CD14-positive monocyte (primary cell): Measurements from ENCODE around the gene WDR5. TPM values are rescaled to one million over a fixed set of nuclear protein-coding genes. Genes with fewer than 3 reads are reported as not detected.

Experiments used
- DNase-seq, 3 donors: peaks; one replicate each; pipeline ENCODE4 v3.0.0-alpha.2; 2011 to 2022
- H2AFZ ChIP-seq: 2 replicates; pipeline ENCODE4 v1.6.0; 2012; ENCODE audit warnings: mild to moderate bottlenecking, low read depth, low read length, inconsistent platforms; ENCODE audit not compliant: insufficient read depth, poor library complexity, severe bottlenecking
- H3K27ac ChIP-seq, 2 donors: 1 replicate in 1 of 2; 2 replicates in 1 of 2; pipeline ENCODE4 v1.5.1; 2012 to 2013; ENCODE audit warnings: low read length in 2 of 2, control low read depth in 1 of 2, inconsistent platforms in 1 of 2, low read depth in 1 of 2, mild to moderate bottlenecking in 1 of 2
- H3K27me3 ChIP-seq, 2 donors: one replicate each; pipeline versions ENCODE4 v1.6.0 to v1.6.1; 2011 to 2013; ENCODE audit warnings: low read length in 2 of 2; ENCODE audit not compliant: control insufficient read depth in 2 of 2, insufficient read depth in 2 of 2
- H3K36me3 ChIP-seq, 2 donors: replicated peaks in 1 of 2; 1 replicate in 1 of 2; 2 replicates in 1 of 2; pipeline versions ENCODE4 v1.5.1 to v1.6.1; 2012 to 2013; ENCODE audit warnings: low read length in 2 of 2, control low read depth in 1 of 2, inconsistent platforms in 1 of 2, mild to moderate bottlenecking in 1 of 2; ENCODE audit not compliant: insufficient read depth in 2 of 2, control insufficient read depth in 1 of 2
- H3K4me1 ChIP-seq, 2 donors: 1 replicate in 1 of 2; 2 replicates in 1 of 2; pipeline versions ENCODE4 v1.5.1 to v1.6.1; 2012 to 2013; ENCODE audit warnings: low read length in 2 of 2, control low read depth in 1 of 2, inconsistent platforms in 1 of 2, mild to moderate bottlenecking in 1 of 2, moderate library complexity in 1 of 2; ENCODE audit not compliant: insufficient read depth in 2 of 2, control insufficient read depth in 1 of 2
- H3K4me2 ChIP-seq: replicated peaks from 2 replicates; pipeline ENCODE3; 2012; ENCODE audit warnings: low read length, moderate library complexity, mild to moderate bottlenecking; ENCODE audit not compliant: poor library complexity, severe bottlenecking; ENCODE audit errors: extremely low read depth
- H3K4me3 ChIP-seq, 3 experiments: fragments of 200-600 bp in 1 of 3; sonication (generic) in 1 of 3; replicated peaks in 1 of 3; 1 replicate in 2 of 3; 2 replicates in 1 of 3; pipeline ENCODE4 v1.5.1; 2011 to 2013; ENCODE audit warnings: low read length in 3 of 3, mild to moderate bottlenecking in 3 of 3, control low read depth in 2 of 3, low read depth in 2 of 3, inconsistent platforms in 1 of 3, moderate library complexity in 1 of 3
- H3K79me2 ChIP-seq: 2 replicates; pipeline ENCODE4 v1.6.0; 2012; ENCODE audit warnings: mild to moderate bottlenecking, control low read depth, inconsistent platforms, low read length, moderate library complexity; ENCODE audit not compliant: insufficient read depth
- H3K9ac ChIP-seq: 2 replicates; pipeline ENCODE4 v1.6.0; 2017; ENCODE audit warnings: low read length, mild to moderate bottlenecking; ENCODE audit not compliant: insufficient read depth, poor library complexity, severe bottlenecking
- H3K9me3 ChIP-seq, 2 donors: replicated peaks in 1 of 2; 1 replicate in 1 of 2; 2 replicates in 1 of 2; pipeline versions ENCODE4 v1.5.1 to v1.6.1; 2012 to 2013; ENCODE audit warnings: low read length in 2 of 2, control low read depth in 1 of 2; ENCODE audit not compliant: control insufficient read depth in 1 of 2, insufficient read depth in 1 of 2
- H4K20me1 ChIP-seq: 2 replicates; pipeline ENCODE4 v1.6.0; 2012; ENCODE audit warnings: mild to moderate bottlenecking, low read length, control low read depth, moderate library complexity; ENCODE audit not compliant: insufficient read depth
- H3K27ac Mint-ChIP-seq, 7 donors: one replicate each; pipeline ENCODE4 v1.8.0; 2020; ENCODE audit warnings: mild to moderate bottlenecking in 7 of 7, mixed read lengths in 7 of 7, moderate library complexity in 6 of 7, inconsistent platforms in 2 of 7
- H3K27me3 Mint-ChIP-seq, 3 donors: one replicate each; pipeline ENCODE4 v1.8.0; 2021 to 2022; ENCODE audit warnings: low read depth in 3 of 3, mild to moderate bottlenecking in 3 of 3, mixed read lengths in 3 of 3, moderate library complexity in 3 of 3, inconsistent platforms in 1 of 3
- H3K36me3 Mint-ChIP-seq, 2 donors: one replicate each; pipeline ENCODE4 v1.8.0; 2020; ENCODE audit warnings: mixed read lengths in 2 of 2, inconsistent platforms in 1 of 2, mild to moderate bottlenecking in 1 of 2
- H3K4me1 Mint-ChIP-seq: one replicate; pipeline ENCODE4 v1.8.0; 2020; ENCODE audit warnings: mild to moderate bottlenecking, mixed read lengths
- H3K4me3 Mint-ChIP-seq, 2 donors: one replicate each; pipeline ENCODE4 v1.8.0; 2020; ENCODE audit warnings: mild to moderate bottlenecking in 2 of 2, mixed read lengths in 2 of 2, moderate library complexity in 1 of 2
- H3K9me3 Mint-ChIP-seq, 7 donors: one replicate each; pipeline ENCODE4 v1.8.0; 2020 to 2022; ENCODE audit warnings: mixed read lengths in 7 of 7, mild to moderate bottlenecking in 6 of 7, moderate library complexity in 6 of 7, inconsistent platforms in 2 of 7
- CTCF ChIP-seq: fragments of 200-600 bp; IDR thresholded peaks from one replicate; pipeline ENCODE4 v1.8.0; 2022; ENCODE audit warnings: antibody characterized with exemption, mild to moderate bottlenecking
- WGBS: methylation state at CpG from one replicate; pipeline ENCODE4 v1.1.5; 2013; ENCODE audit warnings: missing lambda C conversion rate; ENCODE audit not compliant: insufficient coverage; 5-methylcytosine and 5-hydroxymethylcytosine counted together
- intact Hi-C, 2 donors: fragments of 100-400 bp; cut with micrococcal nuclease; formaldehyde crosslinking; loops; one replicate each; pipeline versions ENCODE4 v1.15.0 to v1.15.1; 2023
- polyA plus RNA-seq, 3 donors: library from polyadenylated mRNA; depleted of rRNA in 1 of 3; unstranded in 2 of 3; stranded (reverse) in 1 of 3; fragments of 300-500 nt in 2 of 3; fragments of >200 nt in 1 of 3; fragmentation: Illumina TruSeq in 2 of 3; gene quantifications; 1 replicate in 2 of 3; 2 replicates in 1 of 3; pipeline ENCODE4 v1.2.3, GENCODE V29; 2012 to 2021

The WDR5 gene
- polyA plus RNA-seq, 3 donors, result 8.7 to 17.3 (median 10.2) TPM

- no peak overlapping the region for H3K9ac ChIP-seq
These were observed 3.5 kb upstream of the WDR5 start for GRCh38 chr9:134132208-134132870.

DNA sequence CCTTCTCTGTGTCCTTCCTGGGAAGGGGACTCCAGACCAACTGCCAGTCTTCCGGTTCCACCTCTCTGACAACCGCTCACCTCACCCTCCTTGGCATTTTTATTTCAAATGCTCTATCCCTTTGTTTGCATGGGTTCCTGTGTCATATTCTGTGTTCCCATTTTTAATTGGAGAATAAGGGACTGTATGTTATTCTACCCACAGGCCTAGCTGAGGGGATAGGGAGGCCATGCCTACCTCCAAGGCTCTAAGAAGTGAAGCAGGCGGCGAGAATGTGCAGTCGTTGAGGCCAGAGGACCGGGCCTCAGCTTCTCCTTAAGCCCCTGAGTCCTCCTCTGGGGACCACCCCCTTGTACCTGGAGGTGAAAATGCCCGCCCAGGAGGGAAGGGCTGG, 936 bp upstream of the WDR5 start:
- intact Hi-C loops, result loop anchor here (1.0 to 5.0 kb wide), 2 partner anchors 29 to 68 kb away; partner anchors contain the start of genes BRD3 (in 2 of the 2) and RNU6ATAC (in 1 of the 2)
- peak overlapping the region; percentile 90 to 91 for H3K4me3 Mint-ChIP-seq

More at GRCh38 chr9:134132208-134132870, 3.5 kb upstream of the WDR5 start:
- H3K27me3 Mint-ChIP-seq, result peaks cover 0 to 2% (median 1%) of the 10 kb centered on the region in 3 donors
- peaks cover 0 to 3% of the 10 kb centered on the region in 2 donors for H3K36me3 Mint-ChIP-seq
- H3K4me1 ChIP-seq, result peaks cover 22 to 30% of the 10 kb centered on the region in 2 donors
- no peak overlapping the region for H2AFZ ChIP-seq
- H3K4me1 Mint-ChIP-seq, result peaks cover 25% of the 10 kb centered on the region
- no peaks in the 10 kb centered on the region for H3K36me3 ChIP-seq
- no peaks in the 10 kb centered on the region for H3K27me3 ChIP-seq
- TF ChIP-seq CTCF, result no peak
- intact Hi-C loops, result no loop called here
- peaks cover 27% of the 10 kb centered on the region for H3K79me2 ChIP-seq
- 91% methylated on average over 18 of the region's 19 CpGs for WGBS
- no peak overlapping the region for H3K4me2 ChIP-seq
- peak overlapping the region in 1 of 7 donors; percentile 50 for H3K27ac Mint-ChIP-seq
- no peak overlapping the region for H3K4me3 Mint-ChIP-seq
- H3K27ac ChIP-seq, result no peak overlapping the region
- peaks cover 10% of the 10 kb centered on the region for H4K20me1 ChIP-seq
- DNase-seq, result no peak
- no peaks in the 10 kb centered on the region for H3K9me3 Mint-ChIP-seq
- no peak overlapping the region for H3K4me3 ChIP-seq
- no peaks in the 10 kb centered on the region for H3K9me3 ChIP-seq

More for the DNA sequence above, 936 bp upstream of the WDR5 start:
- Mint-ChIP-seq H3K27me3 (peaks cover 0 to 1% (median 0%) of the 10 kb centered on the region in 3 donors), H3K27ac (peak overlapping the region in 3 of 7 donors; percentile 45 to 60 (median 50)), H3K36me3 (peaks cover 7 to 10% of the 10 kb centered on the region in 2 donors), H3K4me1 (peaks cover 43% of the 10 kb centered on the region), H3K9me3 (no peaks in the 10 kb centered on the region)
- Histone ChIP-seq H3K4me3 (peak overlapping the region; percentile 59 to 100 (median 99)), H3K36me3 (peaks cover 4 to 17% of the 10 kb centered on the region in 2 donors), H3K9me3 (no peaks in the 10 kb centered on the region), H3K9ac (peak overlapping the region; percentile 79), H3K27me3 (no peaks in the 10 kb centered on the region), H3K4me1 (peaks cover 35 to 43% of the 10 kb centered on the region in 2 donors), H3K4me2 (peak overlapping the region; percentile 92), H3K27ac (peak overlapping the region; percentile 17 to 72), H2AFZ (peak overlapping the region; percentile 100), H3K79me2 (peaks cover 54% of the 10 kb centered on the region), H4K20me1 (peaks cover 36% of the 10 kb centered on the region)
- no peak for DNase-seq
- TF ChIP-seq CTCF, result no peak
- WGBS, result 0% methylated on average over 2 of the region's 7 CpGs
